HFFc6 (cell line): ENCODE results near the gene MSL2. TPM values are rescaled to one million over a fixed set of nuclear protein-coding genes. Genes with fewer than 3 reads are reported as not detected.
"Not testable (repeated sequence)": the region's sequence is repeated elsewhere in the genome, so short reads cannot be mapped to it uniquely, and the experiment has no call there.

ENCODE experiments used
- DNase-seq: peaks from one replicate; pipeline ENCODE4 v3.0.0-alpha.2; 2018
- H3K27ac Mint-ChIP-seq: 2 replicates; pipeline ENCODE4 v1.8.0; 2020; ENCODE audit warnings: mild to moderate bottlenecking, mixed read lengths
- H3K27me3 Mint-ChIP-seq: 2 replicates; pipeline ENCODE4 v1.8.0; 2021; ENCODE audit warnings: mild to moderate bottlenecking, moderate library complexity, mixed read lengths; ENCODE audit not compliant: insufficient read depth
- H3K36me3 Mint-ChIP-seq: 2 replicates; pipeline ENCODE4 v1.8.0; 2021; ENCODE audit warnings: low read depth, mixed read lengths
- H3K4me1 Mint-ChIP-seq: 2 replicates; pipeline ENCODE4 v1.8.0; 2020; ENCODE audit warnings: low read depth, mixed read lengths
- H3K4me3 Mint-ChIP-seq: 2 replicates; pipeline ENCODE4 v1.8.0; 2020; ENCODE audit warnings: mild to moderate bottlenecking, moderate library complexity, mixed read lengths
- H3K9me3 Mint-ChIP-seq: 2 replicates; pipeline ENCODE4 v1.8.0; 2020; ENCODE audit warnings: mild to moderate bottlenecking, mixed read lengths
- CTCF ChIP-seq: fragments of 200-600 bp; sonication (generic); IDR thresholded peaks from 2 replicates; pipeline ENCODE4 v1.5.0; 2021; ENCODE audit warnings: antibody characterized with exemption, mild to moderate bottlenecking
- total RNA-seq, 6 experiments: library from RNA; stranded (reverse); fragmentation: NEBNext Ultra II Directional; extraction: Animal tissue kit (Norgen Biotek cat#: 25700); gene quantifications; 2 replicates in 1 of 6; 3 replicates in 5 of 6; pipeline ENCODE4 v1.2.3, GENCODE V29; 2021

The MSL2 gene
- total RNA-seq, 6 experiments from 2014 or later: 20.4 to 24.8 (median 22.2) TPM

- peaks cover 13% of the 10 kb centered on the region for H3K9me3 Mint-ChIP-seq
- peaks cover 9% of the 10 kb centered on the region for H3K4me1 Mint-ChIP-seq
- no peak for TF ChIP-seq CTCF
- no peak overlapping the region; the same call in 1 of the 2 replicates for H3K27ac Mint-ChIP-seq
- H3K27me3 Mint-ChIP-seq: no peaks in the 10 kb centered on the region
- H3K4me3 Mint-ChIP-seq: no peak overlapping the region
- H3K36me3 Mint-ChIP-seq: peaks cover 65% of the 10 kb centered on the region
- peak; percentile 22 for DNase-seq
These were observed 75.5 kb downstream of the MSL2 start for GRCh38 chr3:136120373-136121348.

DNA sequence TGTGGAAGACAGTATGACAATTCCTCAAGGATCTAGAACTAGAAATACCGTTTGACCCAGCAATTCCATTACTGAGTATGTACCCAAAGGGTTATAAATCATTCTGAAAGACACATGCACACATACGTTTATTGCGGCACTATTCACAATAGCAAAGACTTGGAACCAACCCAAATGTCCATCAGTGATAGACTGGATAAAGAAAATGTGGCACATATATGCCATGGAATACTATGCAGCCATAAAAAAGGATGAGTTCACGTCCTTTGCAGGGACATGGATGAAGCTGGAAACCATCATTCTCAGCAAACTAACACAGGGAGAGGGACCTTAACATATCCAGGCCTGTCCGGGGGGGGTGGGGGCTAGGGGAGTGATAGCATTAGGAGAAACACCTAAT is 76.4 kb downstream of the MSL2 start:
- H3K4me3 Mint-ChIP-seq: not testable (repeated sequence)

GRCh38 chr3:136119332-136119731 is 76.8 kb downstream of the MSL2 start:
- H3K27me3 Mint-ChIP-seq, DNase-seq, H3K4me1 Mint-ChIP-seq, H3K27ac Mint-ChIP-seq, H3K4me3 Mint-ChIP-seq: not testable (repeated sequence)
- H3K36me3 Mint-ChIP-seq: peaks cover 62% of the 10 kb centered on the region
- peaks cover 13% of the 10 kb centered on the region for H3K9me3 Mint-ChIP-seq

More for the DNA sequence above, 76.4 kb downstream of the MSL2 start:
- H3K36me3 Mint-ChIP-seq: peaks cover 65% of the 10 kb centered on the region
- not testable (repeated sequence) for H3K4me1 Mint-ChIP-seq, H3K27ac Mint-ChIP-seq, H3K27me3 Mint-ChIP-seq, DNase-seq
- H3K9me3 Mint-ChIP-seq: peaks cover 13% of the 10 kb centered on the region

DNA sequence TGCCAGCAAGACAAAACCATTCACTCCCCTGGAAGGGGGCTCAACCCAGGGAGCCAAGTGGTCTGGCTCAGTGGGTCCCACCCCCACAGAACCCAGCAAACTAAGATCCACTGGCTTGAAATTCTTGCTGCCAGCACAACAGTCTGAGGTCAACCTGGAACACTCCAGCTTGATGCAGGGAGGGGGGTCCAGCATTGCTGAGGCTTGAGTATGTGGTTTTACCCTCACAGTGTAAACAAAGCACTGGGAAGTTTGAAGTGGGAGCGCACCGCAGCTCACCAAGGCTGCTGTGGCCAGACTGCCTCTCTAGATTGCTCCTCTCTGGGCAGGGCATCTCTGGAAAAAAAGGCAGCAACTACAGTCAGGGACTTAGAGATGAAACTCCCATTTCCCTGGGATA is 81.7 kb downstream of the MSL2 start:
- DNase-seq: no peak
- TF ChIP-seq CTCF: no peak
- peaks cover 13% of the 10 kb centered on the region for H3K9me3 Mint-ChIP-seq
- H3K4me3 Mint-ChIP-seq: no peak overlapping the region
- no peak overlapping the region for H3K27ac Mint-ChIP-seq
- peaks cover 89% of the 10 kb centered on the region for H3K36me3 Mint-ChIP-seq
- H3K27me3 Mint-ChIP-seq: no peaks in the 10 kb centered on the region
- no peaks in the 10 kb centered on the region for H3K4me1 Mint-ChIP-seq

DNA sequence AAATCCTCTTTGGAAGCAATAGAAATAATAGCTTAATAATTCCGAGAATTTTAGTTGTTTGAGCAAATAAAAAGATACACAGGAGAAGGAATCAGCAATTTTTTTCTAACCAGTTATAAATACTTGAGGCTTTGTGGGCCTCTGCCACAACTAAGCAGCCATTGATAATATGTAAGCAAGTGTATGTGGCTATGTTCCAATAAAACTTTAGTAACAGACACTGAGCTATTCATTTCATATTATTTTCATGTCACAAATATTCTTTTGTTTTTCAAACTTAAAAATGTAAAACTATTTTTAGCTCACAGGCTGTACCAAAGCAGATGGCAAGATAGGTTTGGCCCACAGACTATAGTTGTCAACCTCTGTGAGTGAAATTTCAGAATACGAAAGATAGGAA is 85.7 kb downstream of the MSL2 start:
- no peaks in the 10 kb centered on the region for H3K4me1 Mint-ChIP-seq
- no peaks in the 10 kb centered on the region for H3K27me3 Mint-ChIP-seq
- H3K4me3 Mint-ChIP-seq: no peak overlapping the region
- no peak overlapping the region for H3K27ac Mint-ChIP-seq
- peaks cover 60% of the 10 kb centered on the region for H3K36me3 Mint-ChIP-seq
- no peak for TF ChIP-seq CTCF
- no peak for DNase-seq
- no peaks in the 10 kb centered on the region; the same call in 1 of the 2 replicates for H3K9me3 Mint-ChIP-seq

DNA sequence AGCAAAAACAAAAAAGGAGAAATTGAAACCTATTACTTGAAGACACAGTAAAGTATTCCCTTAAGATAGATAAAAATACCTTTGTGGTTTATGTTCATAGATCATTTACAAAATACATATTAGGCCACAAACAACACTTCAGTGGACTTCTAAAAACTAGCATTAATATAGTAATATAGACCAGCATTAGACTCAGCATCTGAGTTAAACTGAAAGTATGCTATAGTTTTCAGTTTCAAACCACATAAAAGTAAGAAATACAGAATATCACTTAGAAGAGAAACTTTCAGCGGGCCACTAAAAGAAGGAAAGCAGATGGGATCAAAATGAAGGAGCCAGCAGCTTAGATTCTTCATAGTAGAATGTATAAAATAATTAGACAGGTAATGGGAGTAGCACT is 86.6 kb downstream of the MSL2 start:
- DNase-seq: no peak
- Mint-ChIP-seq H3K36me3 (peaks cover 58% of the 10 kb centered on the region), H3K4me1 (no peaks in the 10 kb centered on the region), H3K27ac (no peak overlapping the region), H3K4me3 (no peak overlapping the region), H3K9me3 (no peaks in the 10 kb centered on the region; the same call in 1 of the 2 replicates), H3K27me3 (no peaks in the 10 kb centered on the region)
- no peak for TF ChIP-seq CTCF
